ENCODE measurements around the gene MYCN.
"Not testable (repeated sequence)": the region's sequence is repeated elsewhere in the genome, so short reads cannot be mapped to it uniquely, and the experiment has no call there.

The MYCN gene

GRCh38 chr2:15963109-15963976 lies 23.0 kb downstream of the MYCN start:
- DNase-seq, result not testable (repeated sequence)

GRCh38 chr2:15963977-15964670 lies 23.8 kb downstream of the MYCN start:
- no peak for DNase-seq

GRCh38 chr2:15964936-15965563 lies 24.7 kb downstream of the MYCN start:
- DNase-seq, result no peak

GRCh38 chr2:15965564-15966019 lies 25.2 kb downstream of the MYCN start:
- DNase-seq, result no peak

GRCh38 chr2:15967415-15968279 lies 27.3 kb downstream of the MYCN start:
- DNase-seq, result no peak

GRCh38 chr2:15968280-15969178 lies 28.2 kb downstream of the MYCN start:
- no peak for DNase-seq

GRCh38 chr2:15969214-15969613 lies 28.9 kb downstream of the MYCN start:
- no peak for DNase-seq

GRCh38 chr2:15970701-15971100 lies 30.4 kb downstream of the MYCN start:
- DNase-seq, result no peak

- no peak for DNase-seq
Observed at GRCh38 chr2:15971351-15971750, 31.0 kb downstream of the MYCN start.

GRCh38 chr2:15971831-15972522 lies 31.6 kb downstream of the MYCN start:
- DNase-seq, result no peak

GRCh38 chr2:15973481-15974401 lies 33.4 kb downstream of the MYCN start:
- no peak for DNase-seq

GRCh38 chr2:15974565-15975260 lies 34.4 kb downstream of the MYCN start:
- no peak for DNase-seq

- DNase-seq, result no peak
Observed at GRCh38 chr2:15975261-15975600, 34.9 kb downstream of the MYCN start.

GRCh38 chr2:15975676-15976075 lies 35.3 kb downstream of the MYCN start:
- DNase-seq, result no peak

- DNase-seq, result no peak
Observed at GRCh38 chr2:15976354-15976753, 36.0 kb downstream of the MYCN start.

GRCh38 chr2:15979051-15979758 lies 38.9 kb downstream of the MYCN start:
- DNase-seq, result no peak

- no peak for DNase-seq
Observed at GRCh38 chr2:15979759-15980604, 39.6 kb downstream of the MYCN start.

Data from KG1 (cell line).